Smooth muscle cell of trachea (primary cell): ENCODE results near the gene NBPF1. TPM values are rescaled to one million over a fixed set of nuclear protein-coding genes. Genes with fewer than 3 reads are reported as not detected.

ENCODE experiments used
- total RNA-seq: library from RNA; depleted of rRNA; stranded (reverse); fragments of >200 nt; gene quantifications from 2 replicates; pipeline ENCODE4 v1.2.1, GENCODE V29; 2014

NBPF1 gene
- total RNA-seq: 31.1 and 48.3 TPM in 2 replicates

DNA sequence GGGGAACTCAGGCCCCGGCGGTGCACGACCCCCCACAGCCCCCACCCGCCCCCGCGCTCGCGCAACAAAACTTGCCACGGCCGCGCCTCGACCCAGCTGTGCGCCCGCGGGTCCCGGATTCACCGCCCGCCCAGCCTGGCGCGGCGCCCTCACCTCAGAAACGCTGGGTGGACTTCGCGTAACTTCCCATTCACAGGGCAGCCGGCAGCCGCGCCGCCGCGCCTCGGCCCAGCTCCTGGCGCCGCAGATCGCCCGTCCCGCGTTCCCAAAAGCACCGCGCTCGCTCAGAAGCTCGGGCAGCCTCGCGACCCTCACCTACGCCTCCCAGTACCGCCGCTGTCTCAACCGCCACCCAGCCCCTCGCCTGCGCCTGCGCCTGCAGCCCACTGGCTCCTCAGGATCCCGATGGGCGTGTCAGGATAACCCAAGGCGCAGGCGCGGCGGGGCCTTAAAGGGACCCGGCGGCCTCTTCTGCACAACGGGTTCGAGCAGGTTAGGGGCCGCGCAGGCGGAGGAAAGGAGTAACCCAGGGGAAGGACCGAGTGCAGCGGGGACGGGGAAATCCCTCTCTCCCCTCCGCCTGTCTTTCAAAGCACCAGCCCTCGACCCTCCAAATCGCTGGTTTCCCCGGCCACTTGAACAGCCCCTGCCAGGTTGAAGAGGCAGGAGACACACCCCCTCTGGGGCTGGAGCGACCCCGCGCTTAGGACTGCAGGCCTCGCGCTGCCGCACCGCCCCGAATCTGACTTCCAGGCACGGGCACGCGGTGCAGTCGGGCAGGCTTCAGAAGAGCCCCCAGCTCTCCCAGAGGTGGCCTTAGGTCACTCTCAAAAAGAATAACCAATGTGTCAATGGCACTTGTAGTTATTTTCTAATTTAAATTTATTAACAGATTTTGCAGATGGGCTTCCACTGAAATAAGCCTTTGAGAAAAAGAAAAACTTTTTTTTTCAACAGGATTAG is at the start of gene NBPF1:
TSS of gene NBPF1 (minus strand) at position 380 of the 963 bp plus-strand sequence.

DNA sequence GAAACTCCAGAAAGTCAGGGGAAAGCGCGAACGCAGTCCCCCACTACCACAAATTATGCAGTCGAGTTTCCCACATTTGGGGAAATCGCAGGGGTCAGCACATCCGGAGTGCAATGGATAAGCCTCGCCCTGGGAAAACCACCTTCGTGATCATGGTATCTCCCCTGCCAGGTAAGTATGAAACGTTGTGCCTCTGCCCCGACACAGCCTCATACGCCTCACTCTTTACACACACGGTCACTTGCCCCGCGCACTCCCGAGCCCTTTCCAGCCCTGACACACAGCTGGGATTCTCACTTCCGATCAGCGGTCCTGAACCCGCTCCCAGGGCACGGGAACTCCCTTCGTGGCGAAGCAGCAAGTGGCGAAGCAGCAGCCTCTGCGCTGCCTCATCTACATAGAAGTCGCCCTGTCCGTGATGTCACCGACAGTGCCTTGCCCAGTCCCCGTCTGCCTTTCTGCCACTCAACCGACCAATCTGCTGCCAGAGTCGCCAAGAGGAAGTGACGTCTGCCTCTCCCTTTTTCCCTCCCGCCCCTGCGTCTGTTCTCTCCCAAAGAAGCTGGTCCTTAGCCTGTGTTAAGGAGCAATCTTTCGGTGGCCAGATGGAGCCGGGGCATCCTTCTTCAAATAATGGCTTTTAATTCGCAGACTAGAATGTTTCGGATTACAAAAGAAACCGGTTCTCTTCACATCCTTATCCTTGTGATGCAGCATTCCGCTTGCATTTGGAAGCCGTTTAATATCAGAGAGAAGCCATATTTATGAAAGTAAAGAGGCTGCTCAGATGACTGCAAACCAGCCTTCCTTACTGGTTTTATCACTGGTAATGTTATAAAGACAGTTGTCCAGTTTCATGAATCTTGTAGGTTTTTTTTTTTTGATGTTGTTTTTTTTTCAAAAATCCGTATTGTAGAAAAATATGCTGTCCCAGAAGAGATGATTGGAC is 99.0 kb downstream of the NBPF1 start, which contains the start of gene RNU1-1:
TSS of gene RNU1-1 (minus strand) at position 179 of the 949 bp plus-strand sequence.

Other genes starting within 250 kb of the NBPF1 start
- 41.2 and 47.1 TPM in 2 replicates for gene SZRD1, start 246.3 kb downstream of the NBPF1 start, total RNA-seq
- 0.17 TPM in 1 of 2 replicates, not detected in the other for gene SPATA21, start 176.1 kb downstream of the NBPF1 start, total RNA-seq
- 86.5 and 108 TPM in 2 replicates for gene NECAP2, start 172.8 kb downstream of the NBPF1 start, total RNA-seq
- under 0.01 TPM in 2 replicates for gene RNU1-1, start 99.3 kb downstream of the NBPF1 start, total RNA-seq
- gene RNU1-3, start 53.4 kb upstream of the NBPF1 start, total RNA-seq: under 0.01 TPM in 2 replicates
- under 0.01 TPM in 2 replicates for gene RNU1-4, start 127.0 kb upstream of the NBPF1 start, total RNA-seq